NCI-H2227 (cell line): ENCODE measurements around the gene MYO10.
A peak's percentile ranks its signal among the peaks of the same experiment; 100 is the strongest.
"Not testable (repeated sequence)": the region's sequence is repeated elsewhere in the genome, so short reads cannot be mapped to it uniquely, and the experiment has no call there.

Experiments used
- DNase-seq: peaks from one replicate; lab custom pipeline; 2025; ENCODE audit not compliant: unreplicated experiment; lab: John Stamatoyannopoulos, UW

MYO10 gene

DNA sequence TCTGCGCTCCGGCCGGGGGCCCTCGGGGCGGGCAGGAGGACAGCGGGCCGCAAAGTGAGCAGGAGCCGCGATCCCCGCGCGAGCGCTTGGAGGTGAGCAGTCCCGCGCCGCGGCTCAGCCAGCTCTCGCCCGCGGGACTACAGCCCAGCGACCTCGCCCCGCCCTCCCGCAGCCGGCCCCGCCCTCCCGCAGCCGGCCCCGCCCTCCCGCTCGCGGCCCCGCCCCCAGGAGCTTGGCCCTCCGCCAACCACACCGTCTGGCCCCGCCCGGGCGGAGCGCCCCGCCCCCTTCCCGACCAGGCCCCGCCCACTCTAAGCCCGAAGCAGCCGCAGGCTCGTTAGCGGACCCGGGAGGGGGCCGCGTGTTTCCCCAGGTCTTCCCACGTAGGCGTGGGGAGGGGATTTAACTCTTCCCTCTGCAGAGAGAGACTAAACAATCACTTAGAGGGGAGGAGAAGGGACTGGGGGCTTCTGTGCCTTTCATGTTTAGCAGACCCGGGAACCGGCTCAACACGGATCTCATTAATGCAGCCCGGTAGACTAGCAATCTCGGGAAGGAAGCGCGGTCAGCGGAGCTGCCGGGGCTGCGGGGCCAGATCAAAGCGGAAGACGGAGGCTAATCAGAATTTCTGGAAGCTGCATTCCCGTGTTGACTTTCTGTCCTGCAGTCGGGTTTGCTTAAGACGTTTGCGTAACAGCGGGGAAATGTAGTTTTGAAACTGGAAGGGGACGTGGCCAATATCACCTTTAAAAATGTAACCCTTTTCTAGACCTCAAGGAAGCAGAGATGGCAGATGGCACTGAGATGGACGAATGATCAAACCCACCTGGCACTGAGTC lies at the start of gene MYO10:
Gene MYO10, minus strand, starts transcription at position 139 of the 839 bp plus-strand sequence. CDS start 480 bp downstream, outside the sequence.
- DNase-seq, result peak; percentile 33

DNA sequence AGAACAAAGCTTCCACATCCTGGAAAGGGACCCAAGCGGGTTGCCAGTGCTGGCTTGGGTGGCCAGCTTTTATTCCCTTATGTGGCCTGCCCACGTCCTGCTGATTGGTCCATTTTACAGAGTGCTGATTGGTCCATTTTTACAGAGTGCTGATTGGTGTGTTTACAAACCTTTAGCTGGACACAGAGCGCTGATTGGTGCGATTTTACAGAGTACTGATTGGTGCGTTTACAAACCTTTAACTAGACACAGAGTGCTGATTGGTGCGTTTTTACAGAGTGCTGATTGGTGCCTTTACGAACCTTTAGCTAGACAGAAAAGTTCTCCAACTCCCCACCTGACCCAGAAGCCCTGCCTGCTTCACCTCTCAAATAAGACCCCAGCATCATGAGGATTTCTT lies 49.2 kb upstream of the MYO10 start:
- not testable (repeated sequence) for DNase-seq

GRCh38 chr5:16983972-16984371 lies 47.9 kb upstream of the MYO10 start:
- DNase-seq, result no peak

GRCh38 chr5:16983022-16983639 lies 47.0 kb upstream of the MYO10 start:
- DNase-seq, result no peak

DNA sequence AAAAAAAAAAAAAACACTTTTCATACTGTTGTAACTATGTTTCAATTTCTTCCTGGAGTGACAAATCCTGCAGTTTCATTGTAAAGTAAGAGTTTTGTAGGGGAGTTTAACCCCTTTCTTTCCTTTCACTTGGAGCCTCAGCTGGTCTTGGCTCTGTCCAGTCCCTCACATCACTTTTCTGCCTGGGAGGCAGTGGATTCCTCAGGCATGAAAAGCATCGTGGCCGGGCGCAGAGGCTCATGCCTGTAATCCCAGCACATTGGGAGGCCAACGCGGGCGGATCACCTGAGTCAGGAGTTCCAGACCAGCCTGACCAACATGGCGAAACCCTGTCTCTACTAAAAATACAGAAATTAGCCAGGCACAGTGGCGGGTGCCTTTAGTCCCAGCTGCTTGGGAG lies 45.6 kb upstream of the MYO10 start:
- DNase-seq, result no peak

DNA sequence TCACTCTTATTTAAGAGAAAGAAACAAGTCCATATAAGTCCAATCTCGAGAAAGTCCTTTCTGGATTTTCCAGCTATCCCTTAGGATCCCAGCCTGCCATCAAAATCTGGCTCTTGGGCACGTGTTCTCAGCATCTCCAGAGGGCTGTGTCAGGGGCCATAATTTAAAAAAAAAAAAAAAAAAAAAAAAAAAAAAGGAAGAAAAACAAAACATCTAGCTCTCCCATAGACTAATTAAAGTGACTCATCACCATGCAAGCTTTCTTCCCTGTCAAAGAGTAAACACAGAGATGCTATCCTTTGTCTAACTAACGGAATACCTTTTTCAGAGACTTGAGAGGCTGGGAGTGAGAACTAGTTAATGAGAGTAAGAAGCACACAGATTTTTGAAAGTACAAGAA lies 44.9 kb upstream of the MYO10 start:
- DNase-seq, result no peak

GRCh38 chr5:16978296-16978695 lies 42.2 kb upstream of the MYO10 start:
- no peak for DNase-seq

GRCh38 chr5:16976625-16977008 lies 40.5 kb upstream of the MYO10 start:
- no peak for DNase-seq

DNA sequence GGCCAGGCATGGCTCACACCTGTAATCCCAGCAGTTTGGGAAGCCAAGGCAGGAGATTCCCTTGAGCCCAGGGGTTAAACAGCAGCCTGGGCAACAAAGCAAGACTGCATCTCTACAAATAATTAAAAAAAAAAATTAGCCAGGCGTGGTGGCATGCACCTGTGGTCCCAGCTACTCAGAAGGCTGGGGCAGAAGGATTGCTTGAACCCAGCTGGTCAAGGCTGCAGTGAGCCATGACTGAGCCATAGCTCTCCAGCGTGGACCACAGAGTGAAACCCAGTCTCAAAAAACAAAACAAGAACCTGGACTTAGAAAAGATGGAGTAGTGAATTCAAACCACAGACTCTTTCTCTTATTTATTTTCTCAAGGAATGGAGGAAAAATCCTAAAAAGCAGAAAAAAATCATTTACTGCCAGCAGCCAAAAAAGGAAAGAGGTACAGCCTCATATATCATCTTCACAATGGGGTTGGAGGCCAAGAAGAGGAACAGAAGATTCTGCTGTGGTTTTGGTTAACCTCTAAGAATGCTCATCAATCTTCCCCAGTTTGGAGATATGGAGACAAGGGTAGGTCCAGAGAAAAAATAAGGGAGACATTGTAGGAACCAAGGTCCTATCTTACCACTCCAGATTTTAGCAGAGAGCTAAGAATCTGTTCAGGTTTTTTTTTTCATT lies 40.0 kb upstream of the MYO10 start:
- no peak for DNase-seq

DNA sequence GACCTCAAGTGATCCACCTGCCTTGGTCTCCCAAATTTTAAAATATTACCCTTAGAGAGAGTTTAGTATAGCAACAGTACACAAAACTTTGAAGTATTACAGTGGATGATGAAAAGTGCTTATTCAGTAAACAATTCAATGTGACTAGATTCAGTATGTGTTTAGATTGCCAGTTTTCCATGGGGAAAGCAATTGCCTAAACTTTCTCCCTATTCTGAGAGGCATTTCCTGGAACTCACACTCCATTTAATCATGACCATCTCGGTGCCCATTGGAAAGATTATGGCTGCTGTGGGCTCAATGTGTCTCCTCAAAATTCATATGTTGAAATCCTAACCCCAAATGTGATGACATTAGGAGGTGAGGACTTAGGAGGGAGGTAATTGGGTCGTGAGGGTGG lies 38.9 kb upstream of the MYO10 start:
- no peak for DNase-seq

GRCh38 chr5:16970826-16971225 lies 34.7 kb upstream of the MYO10 start:
- no peak for DNase-seq

DNA sequence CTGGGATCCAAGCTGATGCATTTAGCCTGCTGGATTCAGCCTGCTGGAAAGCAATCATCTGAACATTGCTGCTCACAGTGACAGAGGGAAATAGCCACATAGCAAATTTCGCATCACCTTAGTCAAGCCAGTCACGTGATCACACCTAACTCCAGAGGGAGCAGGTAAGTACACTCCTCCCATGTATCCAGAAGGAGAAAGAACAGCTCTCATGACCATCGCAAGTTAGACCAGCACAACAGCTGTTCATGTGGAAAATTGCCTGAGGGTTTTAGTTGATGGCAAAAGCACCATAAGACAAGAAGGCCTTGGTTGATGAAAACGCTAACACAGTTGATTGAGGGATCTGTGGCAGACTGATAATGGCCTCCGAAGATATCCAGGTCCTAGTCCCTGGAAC lies 34.2 kb upstream of the MYO10 start:
- no peak for DNase-seq

DNA sequence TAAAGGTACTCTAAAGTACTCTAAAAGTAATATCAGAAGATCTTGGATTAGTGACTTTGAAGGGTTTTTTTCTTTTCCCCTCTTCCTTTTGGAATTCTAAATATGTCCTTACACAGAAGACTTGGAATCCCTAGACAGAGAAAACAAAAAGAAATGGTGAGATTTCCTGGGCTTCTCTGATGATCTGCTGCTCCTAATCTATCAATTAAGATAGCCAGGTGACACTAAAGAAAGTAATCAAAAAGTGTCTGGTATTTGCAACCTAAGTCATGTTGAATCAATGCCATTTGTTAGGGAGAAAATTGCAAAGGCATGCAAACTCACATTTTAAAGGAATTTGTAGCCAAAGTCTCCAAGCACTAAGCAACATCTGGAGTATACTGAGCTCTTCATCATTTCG lies 29.5 kb upstream of the MYO10 start:
- no peak for DNase-seq

- no peak for DNase-seq
Observed at GRCh38 chr5:16963821-16964220, 27.7 kb upstream of the MYO10 start.

GRCh38 chr5:16961131-16961530 lies 25.0 kb upstream of the MYO10 start:
- no peak for DNase-seq

DNA sequence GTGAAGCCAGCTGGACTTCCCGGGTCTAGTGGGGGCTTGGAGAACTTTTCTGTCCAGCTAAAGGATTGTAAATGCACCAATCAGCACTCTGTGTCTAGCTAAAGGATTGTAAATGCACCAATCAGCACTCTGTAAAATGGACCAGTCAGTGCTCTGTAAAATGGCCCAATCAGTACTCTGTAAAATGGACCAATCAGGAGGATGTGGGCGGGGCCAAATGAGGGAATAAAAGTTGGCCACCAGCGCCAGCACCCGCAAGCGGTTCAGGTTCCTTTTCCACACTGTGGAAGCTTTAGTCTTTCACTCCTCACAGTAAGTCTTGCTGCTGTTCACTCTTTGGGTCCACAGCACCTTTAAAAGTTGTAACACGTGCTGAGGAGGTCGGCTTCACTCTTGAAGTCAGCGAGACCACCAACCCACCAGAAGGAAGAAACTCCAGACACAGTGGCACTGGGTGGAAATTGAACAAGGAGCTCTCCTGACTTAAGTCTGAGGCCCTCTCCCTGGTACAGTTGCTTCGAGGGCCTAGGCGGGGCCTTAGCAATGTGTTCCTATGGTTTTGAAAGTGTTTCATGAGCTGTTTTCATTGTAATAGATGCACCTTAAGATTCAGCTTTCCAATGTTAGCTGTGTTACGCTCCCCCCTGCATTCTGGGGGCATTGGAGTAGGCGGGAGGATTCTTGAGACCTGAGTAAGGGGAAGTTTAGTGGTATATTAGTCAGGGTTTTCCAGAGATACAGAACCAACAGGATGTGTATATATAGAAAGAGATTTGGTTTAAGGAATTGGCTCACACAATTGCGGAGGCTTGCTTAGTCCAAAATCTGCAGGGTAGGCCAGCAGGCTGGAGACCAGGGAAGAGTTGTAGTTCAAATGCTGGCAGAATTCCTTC lies 21.5 kb upstream of the MYO10 start:
- no peak for DNase-seq

- no peak for DNase-seq
Observed at GRCh38 chr5:16953729-16954128, 17.6 kb upstream of the MYO10 start.

GRCh38 chr5:16952968-16953671 lies 17.0 kb upstream of the MYO10 start:
- no peak for DNase-seq

- DNase-seq, result no peak
Observed at GRCh38 chr5:16946725-16947124, 10.6 kb upstream of the MYO10 start.

DNA sequence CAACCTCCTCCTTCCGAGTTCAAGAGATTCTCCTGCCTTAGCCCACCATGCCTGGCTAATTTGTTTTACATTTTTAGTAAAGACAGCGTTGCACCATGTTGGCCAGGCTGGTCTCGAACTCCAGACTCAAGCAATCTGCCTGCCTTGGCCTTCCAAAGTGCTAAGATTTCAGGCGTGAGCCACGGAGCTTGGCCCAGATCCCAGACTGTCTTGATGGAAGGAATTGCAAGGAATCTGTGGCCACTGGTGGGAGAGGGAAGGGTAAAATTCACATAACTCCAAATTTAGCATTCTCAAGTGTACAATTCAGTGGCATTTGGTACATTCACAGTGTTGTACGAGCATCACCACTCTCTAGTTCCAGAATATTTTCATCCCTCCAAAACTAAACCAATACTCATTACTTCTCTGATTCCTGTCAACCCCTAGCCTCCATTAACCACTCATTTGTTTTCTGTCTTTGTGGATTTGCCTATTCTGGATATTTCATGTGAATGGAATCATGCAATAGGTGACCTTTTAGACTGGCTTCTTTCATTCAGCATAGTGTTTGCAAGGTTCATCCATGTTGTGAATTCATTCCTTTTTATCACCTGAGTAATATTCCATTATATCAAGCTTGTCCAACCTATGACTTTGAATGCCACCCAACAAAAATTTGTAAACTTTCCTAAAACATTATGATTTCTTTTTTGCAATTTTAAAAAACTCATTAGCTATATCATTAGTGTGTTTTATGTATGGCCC lies 8.9 kb upstream of the MYO10 start:
- DNase-seq, result no peak
